ENCODE data around the gene NAXD.

Gene NAXD

DNA sequence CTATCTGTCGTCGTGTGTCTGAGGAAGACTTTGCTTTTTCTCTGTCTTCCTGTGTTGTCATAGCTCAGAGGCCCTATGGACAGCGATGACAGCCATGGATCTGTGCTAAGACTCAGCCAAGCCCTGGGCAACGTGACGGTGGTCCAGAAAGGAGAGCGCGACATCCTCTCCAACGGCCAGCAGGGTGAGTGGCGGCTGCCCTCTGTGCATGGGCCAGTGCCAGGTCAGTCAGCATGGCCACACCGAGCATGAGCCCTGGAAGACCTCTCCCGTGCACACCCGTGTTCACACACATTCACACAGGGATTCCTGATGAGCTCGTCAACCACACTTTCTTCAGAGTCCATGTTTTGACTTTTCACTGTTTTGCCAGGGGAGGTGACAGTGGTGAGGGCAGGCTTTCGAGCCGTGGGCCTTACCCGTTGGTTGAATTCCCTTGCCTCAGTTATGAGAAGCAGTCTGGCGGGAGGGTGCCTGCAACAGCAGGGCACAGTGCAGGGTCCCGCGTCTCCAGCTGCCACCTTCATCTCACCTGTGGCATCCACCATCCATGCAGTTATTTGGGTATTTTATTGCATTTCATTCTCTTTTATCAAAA lies 20.2 kb downstream of the NAXD start:
- TF ChIP-seq, protein P1, sequence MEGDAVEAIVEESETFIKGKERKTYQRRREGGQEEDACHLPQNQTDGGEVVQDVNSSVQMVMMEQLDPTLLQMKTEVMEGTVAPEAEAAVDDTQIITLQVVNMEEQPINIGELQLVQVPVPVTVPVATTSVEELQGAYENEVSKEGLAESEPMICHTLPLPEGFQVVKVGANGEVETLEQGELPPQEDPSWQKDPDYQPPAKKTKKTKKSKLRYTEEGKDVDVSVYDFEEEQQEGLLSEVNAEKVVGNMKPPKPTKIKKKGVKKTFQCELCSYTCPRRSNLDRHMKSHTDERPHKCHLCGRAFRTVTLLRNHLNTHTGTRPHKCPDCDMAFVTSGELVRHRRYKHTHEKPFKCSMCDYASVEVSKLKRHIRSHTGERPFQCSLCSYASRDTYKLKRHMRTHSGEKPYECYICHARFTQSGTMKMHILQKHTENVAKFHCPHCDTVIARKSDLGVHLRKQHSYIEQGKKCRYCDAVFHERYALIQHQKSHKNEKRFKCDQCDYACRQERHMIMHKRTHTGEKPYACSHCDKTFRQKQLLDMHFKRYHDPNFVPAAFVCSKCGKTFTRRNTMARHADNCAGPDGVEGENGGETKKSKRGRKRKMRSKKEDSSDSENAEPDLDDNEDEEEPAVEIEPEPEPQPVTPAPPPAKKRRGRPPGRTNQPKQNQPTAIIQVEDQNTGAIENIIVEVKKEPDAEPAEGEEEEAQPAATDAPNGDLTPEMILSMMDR (conservative IDR thresholded peaks at IDR 0.05; ENCODE audit: low read depth, low read length), result no peak

DNA sequence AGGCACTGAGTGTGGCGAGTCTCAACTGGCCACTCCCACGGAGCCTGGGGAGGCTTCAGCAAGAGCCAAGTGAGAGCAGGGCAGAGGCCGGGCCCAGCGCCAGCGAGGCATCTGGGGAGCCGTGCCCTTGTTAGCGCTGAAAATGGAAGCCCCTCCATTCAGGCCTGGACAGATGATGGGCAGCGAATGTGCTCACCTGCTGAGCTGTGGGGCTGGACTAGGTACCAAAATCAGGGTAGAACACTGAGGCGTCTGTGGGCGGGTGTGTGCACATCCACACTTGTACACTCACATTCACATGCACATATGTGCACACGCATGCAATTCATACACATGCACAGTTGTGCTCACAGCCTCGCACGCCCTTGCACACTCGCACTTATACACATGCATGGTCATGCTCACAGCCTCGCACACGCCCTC lies 20.7 kb downstream of the NAXD start:
- H3K4me3 ChIP-seq (ENCODE audit: low read depth, low read length), result no peak overlapping the region
- TF ChIP-seq, protein P1 (conservative IDR thresholded peaks at IDR 0.05; ENCODE audit: low read depth, low read length), result no peak

More for the DNA sequence above, 20.2 kb downstream of the NAXD start:
- no peak for DNase-seq (ENCODE audit: low read depth)
- H3K4me3 ChIP-seq (ENCODE audit: low read depth, low read length), result no peak overlapping the region

DNA sequence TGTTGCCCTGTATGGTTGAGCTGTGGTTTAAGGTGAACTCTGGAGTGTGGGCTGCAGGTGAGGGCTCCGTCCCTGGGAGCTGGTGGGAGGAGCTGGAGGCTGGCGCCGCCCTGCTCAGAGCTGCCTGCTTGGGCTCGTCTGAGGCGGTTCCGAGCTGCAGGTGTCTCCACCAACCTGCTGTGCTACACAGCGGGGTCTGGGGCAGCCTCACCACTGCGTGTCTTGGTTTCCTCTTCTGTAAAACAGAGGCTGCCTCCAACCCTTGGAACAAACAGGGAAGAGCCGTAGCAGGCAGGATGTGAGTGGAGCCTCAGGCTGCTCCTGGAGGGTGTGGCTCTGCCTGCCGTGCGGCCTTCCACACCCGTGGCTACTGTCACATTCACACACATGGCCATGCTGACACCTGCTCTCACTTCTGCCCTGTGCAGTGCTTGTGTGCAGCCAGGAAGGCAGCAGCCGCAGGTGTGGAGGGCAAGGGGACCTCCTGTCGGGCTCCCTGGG lies 21.4 kb downstream of the NAXD start:
- no peak overlapping the region for H3K4me3 ChIP-seq (ENCODE audit: low read depth, low read length)
- TF ChIP-seq, protein P1 (conservative IDR thresholded peaks at IDR 0.05; ENCODE audit: low read depth, low read length), result no peak
- no peak for DNase-seq (ENCODE audit: low read depth)

More for the DNA sequence above, 20.7 kb downstream of the NAXD start:
- no peak for DNase-seq (ENCODE audit: low read depth)

DNA sequence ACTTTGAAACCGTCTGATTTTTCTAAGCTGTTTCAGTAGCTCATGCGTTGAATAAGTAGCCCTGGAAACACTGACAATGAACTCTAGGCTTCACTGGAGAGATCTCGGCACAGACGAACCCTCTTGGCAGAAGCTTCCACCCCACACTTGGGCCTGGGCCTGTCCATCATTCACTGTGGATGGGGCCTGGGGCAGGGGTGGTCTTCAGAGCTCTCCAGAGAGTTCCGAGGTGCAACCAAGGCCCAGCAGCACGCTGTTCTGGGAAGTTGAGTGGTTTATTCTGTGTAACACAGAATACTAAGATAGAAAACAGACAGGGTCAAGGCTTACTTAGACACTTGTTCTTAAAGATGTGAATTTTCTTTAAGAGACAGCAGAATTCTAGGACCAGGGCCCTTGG lies 21.9 kb downstream of the NAXD start:
- TF ChIP-seq, protein P1 (conservative IDR thresholded peaks at IDR 0.05; ENCODE audit: low read depth, low read length), result no peak
- H3K4me3 ChIP-seq (ENCODE audit: low read depth, low read length), result no peak overlapping the region
- no peak for DNase-seq (ENCODE audit: low read depth)

DNA sequence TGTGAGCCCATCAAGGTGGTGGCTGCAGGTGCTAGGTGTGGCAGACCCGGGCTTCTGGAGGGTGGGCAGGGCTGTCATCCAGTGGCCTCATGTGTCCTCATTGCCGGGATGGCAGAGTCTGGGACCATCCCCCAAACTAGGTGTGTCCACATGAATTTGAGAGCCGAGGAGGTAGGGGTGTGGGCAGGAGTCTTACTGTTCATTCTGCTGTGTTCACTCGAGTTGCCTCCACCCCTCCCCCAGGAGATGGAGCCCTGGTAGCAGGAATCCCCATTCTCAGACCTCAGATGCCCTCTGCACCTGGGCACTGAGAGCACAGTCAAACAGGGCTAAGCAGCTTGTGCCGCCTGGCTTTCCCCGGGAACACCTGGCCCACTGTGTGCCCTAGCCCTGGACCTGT lies 22.4 kb downstream of the NAXD start:
- DNase-seq (ENCODE audit: low read depth), result no peak
- TF ChIP-seq, protein P1 (conservative IDR thresholded peaks at IDR 0.05; ENCODE audit: low read depth, low read length), result no peak
- H3K4me3 ChIP-seq (ENCODE audit: low read depth, low read length), result no peak overlapping the region

DNA sequence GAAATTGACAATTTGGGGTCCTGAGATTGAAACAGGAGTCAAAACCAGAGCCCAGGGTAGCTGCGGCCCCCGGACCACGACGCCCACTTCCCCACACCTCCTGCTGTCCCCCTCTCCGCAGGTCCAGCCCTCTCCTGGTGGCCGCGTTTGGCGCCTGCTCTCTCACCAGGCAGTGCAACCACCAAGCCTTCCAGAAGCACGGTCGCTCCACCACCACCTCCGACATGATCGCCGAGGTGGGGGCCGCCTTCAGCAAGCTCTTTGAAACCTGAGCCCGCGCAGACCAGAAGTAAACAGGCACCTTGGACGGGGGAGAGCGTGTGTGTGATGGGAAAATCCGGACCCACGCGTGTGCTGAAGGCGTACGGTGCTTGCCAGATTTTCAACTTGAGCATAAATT lies 22.9 kb downstream of the NAXD start:
- TF ChIP-seq, protein P1 (conservative IDR thresholded peaks at IDR 0.05; ENCODE audit: low read depth, low read length), result no peak
- no peak overlapping the region for H3K4me3 ChIP-seq (ENCODE audit: low read depth, low read length)
- DNase-seq (ENCODE audit: low read depth), result no peak

All from choroid plexus epithelial cell (primary cell).